Glutamatergic neuron (in vitro differentiated cells): ENCODE data around the gene BORCS8. TPM values are rescaled to one million over a fixed set of nuclear protein-coding genes. Genes with fewer than 3 reads are reported as not detected.

Source experiments
- DNase-seq: peaks from one replicate; pipeline ENCODE4 v3.0.0; 2022
- H3K27ac Mint-ChIP-seq: one replicate; pipeline ENCODE4 v1.8.0; 2020; ENCODE audit warnings: mild to moderate bottlenecking, mixed read lengths, inconsistent platforms; ENCODE audit not compliant: unreplicated experiment
- H3K27me3 Mint-ChIP-seq: one replicate; pipeline ENCODE4 v1.8.0; 2020; ENCODE audit warnings: mild to moderate bottlenecking, moderate library complexity, mixed read lengths, inconsistent platforms; ENCODE audit not compliant: unreplicated experiment
- H3K36me3 Mint-ChIP-seq: one replicate; pipeline ENCODE4 v1.8.0; 2020; ENCODE audit warnings: mild to moderate bottlenecking, mixed read lengths, inconsistent platforms; ENCODE audit not compliant: unreplicated experiment
- H3K4me1 Mint-ChIP-seq: one replicate; pipeline ENCODE4 v1.8.0; 2020; ENCODE audit warnings: mild to moderate bottlenecking, low read depth, mixed read lengths, inconsistent platforms; ENCODE audit not compliant: unreplicated experiment
- H3K4me3 Mint-ChIP-seq: one replicate; pipeline ENCODE4 v1.8.0; 2020; ENCODE audit warnings: mild to moderate bottlenecking, mixed read lengths, inconsistent platforms; ENCODE audit not compliant: unreplicated experiment
- H3K9me3 Mint-ChIP-seq: one replicate; pipeline ENCODE4 v1.8.0; 2020; ENCODE audit warnings: mild to moderate bottlenecking, moderate library complexity, mixed read lengths, inconsistent platforms; ENCODE audit not compliant: unreplicated experiment
- CTCF ChIP-seq: fragments of 200-600 bp; sonication (generic); IDR thresholded peaks from one replicate; pipeline ENCODE4 v1.5.0; 2021; ENCODE audit not compliant: partially characterized antibody, unreplicated experiment
- total RNA-seq: library from RNA; stranded (reverse); fragmentation: NEBNext Ultra II Directional; extraction: Animal tissue kit (Norgen Biotek cat#: 25700); gene quantifications from one replicate; pipeline ENCODE4 v1.2.1, GENCODE V29; 2021; ENCODE audit not compliant: unreplicated experiment

Gene BORCS8
- total RNA-seq, 1 donor from 2014 or later, result 20.5 TPM

GRCh38 chr19:19229701-19230100 lies 37.7 kb upstream of the BORCS8 start:
- Mint-ChIP-seq H3K27ac (no peak overlapping the region), H3K9me3 (peaks cover 20% of the 10 kb centered on the region), H3K4me1 (peaks cover 7% of the 10 kb centered on the region), H3K36me3 (peaks cover 14% of the 10 kb centered on the region), H3K4me3 (no peak overlapping the region), H3K27me3 (peaks cover 19% of the 10 kb centered on the region)
- DNase-seq, result no peak
- TF ChIP-seq CTCF, result no peak

DNA sequence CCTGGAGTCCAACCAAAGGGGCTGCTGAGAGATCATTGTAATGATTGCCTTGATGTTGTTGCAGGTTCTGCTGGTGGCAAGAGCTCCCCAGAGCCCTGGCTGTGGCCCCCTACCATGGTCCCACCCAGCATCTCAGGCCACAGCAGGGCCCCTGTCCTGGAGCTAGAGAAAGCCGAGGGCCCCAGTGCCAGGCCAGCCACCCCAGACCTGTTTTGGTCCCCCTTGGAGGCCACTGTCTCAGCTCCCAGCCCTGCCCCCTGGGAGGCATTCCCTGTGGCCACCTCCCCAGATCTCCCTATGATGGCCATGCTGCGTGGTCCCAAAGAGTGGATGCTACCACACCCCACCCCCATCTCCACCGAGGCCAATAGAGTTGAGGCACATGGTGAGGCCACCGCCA lies 35.3 kb upstream of the BORCS8 start:
- no peak overlapping the region for H3K27ac Mint-ChIP-seq
- H3K27me3 Mint-ChIP-seq, result peaks cover 15% of the 10 kb centered on the region
- H3K36me3 Mint-ChIP-seq, result peaks cover 4% of the 10 kb centered on the region
- peaks cover 4% of the 10 kb centered on the region for H3K4me1 Mint-ChIP-seq
- H3K4me3 Mint-ChIP-seq, result no peak overlapping the region
- TF ChIP-seq CTCF, result no peak
- H3K9me3 Mint-ChIP-seq, result peaks cover 10% of the 10 kb centered on the region
- no peak for DNase-seq

DNA sequence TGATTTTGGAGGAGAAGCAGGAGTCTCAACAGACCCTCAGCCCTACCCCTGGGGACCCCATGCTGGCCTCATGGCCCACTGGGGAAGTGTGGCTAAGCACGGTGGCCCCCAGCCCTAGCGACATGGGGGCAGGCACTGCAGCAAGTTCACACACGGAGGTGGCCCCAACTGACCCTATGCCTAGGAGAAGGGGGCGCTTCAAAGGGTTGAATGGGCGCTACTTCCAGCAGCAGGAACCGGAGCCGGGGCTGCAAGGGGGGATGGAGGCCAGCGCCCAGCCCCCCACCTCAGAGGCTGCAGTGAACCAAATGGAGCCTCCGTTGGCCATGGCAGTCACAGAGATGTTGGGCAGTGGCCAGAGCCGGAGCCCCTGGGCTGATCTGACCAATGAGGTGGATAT lies 34.7 kb upstream of the BORCS8 start:
- peaks cover 13% of the 10 kb centered on the region for H3K27me3 Mint-ChIP-seq
- no peak for DNase-seq
- no peak for TF ChIP-seq CTCF
- no peak overlapping the region for H3K27ac Mint-ChIP-seq
- H3K9me3 Mint-ChIP-seq, result peaks cover 10% of the 10 kb centered on the region
- peaks cover 4% of the 10 kb centered on the region for H3K36me3 Mint-ChIP-seq
- no peak overlapping the region for H3K4me3 Mint-ChIP-seq
- no peaks in the 10 kb centered on the region for H3K4me1 Mint-ChIP-seq

- H3K36me3 Mint-ChIP-seq, result peaks cover 4% of the 10 kb centered on the region
- DNase-seq, result no peak
- no peaks in the 10 kb centered on the region for H3K4me1 Mint-ChIP-seq
- no peak overlapping the region for H3K4me3 Mint-ChIP-seq
- no peak for TF ChIP-seq CTCF
- peaks cover 13% of the 10 kb centered on the region for H3K27me3 Mint-ChIP-seq
- no peak overlapping the region for H3K27ac Mint-ChIP-seq
- peaks cover 10% of the 10 kb centered on the region for H3K9me3 Mint-ChIP-seq
These were observed 34.3 kb upstream of the BORCS8 start for GRCh38 chr19:19226204-19226603.

- no peaks in the 10 kb centered on the region for H3K4me1 Mint-ChIP-seq
- peak; percentile 48 for TF ChIP-seq CTCF
- H3K9me3 Mint-ChIP-seq, result peaks cover 6% of the 10 kb centered on the region
- H3K27ac Mint-ChIP-seq, result no peak overlapping the region
- H3K27me3 Mint-ChIP-seq, result peaks cover 10% of the 10 kb centered on the region
- peaks cover 4% of the 10 kb centered on the region for H3K36me3 Mint-ChIP-seq
- H3K4me3 Mint-ChIP-seq, result no peak overlapping the region
- DNase-seq, result peak; percentile 60
These were observed 33.0 kb upstream of the BORCS8 start for GRCh38 chr19:19224852-19225494.
